Measurements from ENCODE around the gene PNMA6F. TPM values are rescaled to one million over a fixed set of nuclear protein-coding genes. Genes with fewer than 3 reads are reported as not detected.

The PNMA6F gene
- total RNA-seq, 1 donor from 2014 or later: not detected

- no peak for DNase-seq (ENCODE audit: low read depth)
- no peak for TF ChIP-seq CTCF (IDR thresholded peaks at IDR 0.05; ENCODE audit: insufficient read depth, low read length, poor library complexity, severe bottlenecking)
- Histone ChIP-seq H3K4me3 (ENCODE audit: low read depth, low read length) (no peak overlapping the region), H3K36me3 (ENCODE audit: control insufficient read depth, insufficient read depth, low read length) (no peaks in the 10 kb centered on the region), H3K27me3 (ENCODE audit: control insufficient read depth, insufficient read depth, low read length) (no peaks in the 10 kb centered on the region)
Measured at GRCh38 chrX:153307276-153308178, 14.0 kb downstream of the PNMA6F start.

GRCh38 chrX:153306527-153307115 is 14.9 kb downstream of the PNMA6F start:
- no peak for TF ChIP-seq CTCF (IDR thresholded peaks at IDR 0.05; ENCODE audit: insufficient read depth, low read length, poor library complexity, severe bottlenecking)
- no peaks in the 10 kb centered on the region for H3K36me3 ChIP-seq (ENCODE audit: control insufficient read depth, insufficient read depth, low read length)
- no peak overlapping the region for H3K4me3 ChIP-seq (ENCODE audit: low read depth, low read length)
- no peak for DNase-seq (ENCODE audit: low read depth)
- no peaks in the 10 kb centered on the region for H3K27me3 ChIP-seq (ENCODE audit: control insufficient read depth, insufficient read depth, low read length)

- H3K27me3 ChIP-seq (ENCODE audit: control insufficient read depth, insufficient read depth, low read length): no peaks in the 10 kb centered on the region
Measured at GRCh38 chrX:153305972-153306371, 15.6 kb downstream of the PNMA6F start.

GRCh38 chrX:153304988-153305736 is 16.4 kb downstream of the PNMA6F start:
- DNase-seq (ENCODE audit: low read depth): no peak
- Histone ChIP-seq H3K4me3 (ENCODE audit: low read depth, low read length) (no peak overlapping the region), H3K36me3 (ENCODE audit: control insufficient read depth, insufficient read depth, low read length) (no peaks in the 10 kb centered on the region), H3K27me3 (ENCODE audit: control insufficient read depth, insufficient read depth, low read length) (no peaks in the 10 kb centered on the region)
- TF ChIP-seq CTCF (IDR thresholded peaks at IDR 0.05; ENCODE audit: insufficient read depth, low read length, poor library complexity, severe bottlenecking): no peak

More at GRCh38 chrX:153305972-153306371, 15.6 kb downstream of the PNMA6F start:
- TF ChIP-seq CTCF (IDR thresholded peaks at IDR 0.05; ENCODE audit: insufficient read depth, low read length, poor library complexity, severe bottlenecking): no peak
- Histone ChIP-seq H3K4me3 (ENCODE audit: low read depth, low read length) (no peak overlapping the region), H3K36me3 (ENCODE audit: control insufficient read depth, insufficient read depth, low read length) (no peaks in the 10 kb centered on the region)
- DNase-seq (ENCODE audit: low read depth): no peak

- H3K4me3 ChIP-seq (ENCODE audit: low read depth, low read length): no peak overlapping the region
- H3K27me3 ChIP-seq (ENCODE audit: control insufficient read depth, insufficient read depth, low read length): no peaks in the 10 kb centered on the region
- no peaks in the 10 kb centered on the region for H3K36me3 ChIP-seq (ENCODE audit: control insufficient read depth, insufficient read depth, low read length)
- TF ChIP-seq CTCF (IDR thresholded peaks at IDR 0.05; ENCODE audit: insufficient read depth, low read length, poor library complexity, severe bottlenecking): no peak
- DNase-seq (ENCODE audit: low read depth): no peak
Measured at GRCh38 chrX:153303276-153304262, 18.0 kb downstream of the PNMA6F start.
